SU-DHL-6 (cell line): ENCODE measurements around the gene LRRC46.
A peak's percentile ranks its signal among the peaks of the same experiment; 100 is the strongest.

ENCODE experiments used
- H2AFZ ChIP-seq: fragments of 200-600 bp; sonication (generic); 2 replicates; pipeline ENCODE4 v1.6.1; 2014; ENCODE audit warnings: low read depth, mild to moderate bottlenecking, moderate library complexity, mixed read lengths, antibody characterized with exemption, low read length; ENCODE audit not compliant: severe bottlenecking
- H3F3A ChIP-seq: fragments of 200-600 bp; shearing (Covaris generic); 2 replicates; pipeline ENCODE4 v1.6.0; 2016; ENCODE audit warnings: antibody characterized with exemption, mild to moderate bottlenecking; ENCODE audit not compliant: insufficient read depth
- H3K27ac ChIP-seq: fragments of 200-600 bp; sonication (generic); 2 replicates; pipeline ENCODE4 v1.5.1; 2016; ENCODE audit warnings: low read depth, mild to moderate bottlenecking, low read length, moderate library complexity, mixed read lengths
- H3K27me3 ChIP-seq: fragments of 200-600 bp; sonication (generic), shearing (Covaris generic); 2 replicates; pipeline ENCODE4 v1.6.0; 2014; ENCODE audit warnings: mild to moderate bottlenecking, low read length
- H3K36me3 ChIP-seq: fragments of 200-600 bp; sonication (generic); 2 replicates; pipeline ENCODE4 v1.6.1; 2014; ENCODE audit warnings: mild to moderate bottlenecking, low read length, mixed read lengths
- H3K4me2 ChIP-seq: fragments of 300-600, 200-600 bp; shearing (Covaris generic), sonication (generic); 2 replicates; pipeline ENCODE4 v1.6.0; 2014; ENCODE audit warnings: low read length, low read depth, mild to moderate bottlenecking; ENCODE audit not compliant: poor library complexity, severe bottlenecking
- H3K4me3 ChIP-seq: fragments of 200-600 bp; sonication (generic); 2 replicates; pipeline ENCODE4 v1.5.1; 2014; ENCODE audit warnings: antibody characterized with exemption, low read length, mild to moderate bottlenecking, mixed read lengths; ENCODE audit not compliant: insufficient read depth, poor library complexity, severe bottlenecking
- H3K79me2 ChIP-seq: fragments of 200-600 bp; sonication (generic); 2 replicates; pipeline ENCODE4 v1.6.1; 2014; ENCODE audit warnings: mild to moderate bottlenecking, low read length, moderate library complexity; ENCODE audit not compliant: insufficient read depth
- H3K9ac ChIP-seq: fragments of 200-600 bp; sonication (generic); 2 replicates; pipeline ENCODE4 v1.7.0; 2014; ENCODE audit warnings: mild to moderate bottlenecking, low read length
- H3K9me2 ChIP-seq: fragments of 200-600 bp; sonication (generic); replicated peaks from 2 replicates; pipeline ENCODE4 v1.6.1; 2014; ENCODE audit warnings: low read length; ENCODE audit not compliant: insufficient read depth
- H3K9me3 ChIP-seq: fragments of 200-600 bp; sonication (generic); 2 replicates; pipeline ENCODE4 v1.6.1; 2014; ENCODE audit warnings: low read length, mixed read lengths; ENCODE audit not compliant: insufficient read depth
- H4K20me1 ChIP-seq: fragments of 200-600 bp; sonication (generic); 2 replicates; pipeline ENCODE4 v1.6.1; 2014; ENCODE audit warnings: low read depth, mild to moderate bottlenecking, antibody characterized with exemption, low read length, moderate library complexity, mixed read lengths
- CTCF ChIP-seq: fragments of 200-600 bp; sonication (generic); IDR thresholded peaks from one replicate; pipeline ENCODE4 v1.5.1; 2017; ENCODE audit warnings: antibody characterized with exemption, mild to moderate bottlenecking, low read length, moderate library complexity; ENCODE audit not compliant: insufficient read depth, poor library complexity, severe bottlenecking
- EZH2phosphoT487 ChIP-seq: fragments of 200-600 bp; sonication (generic), shearing (Covaris generic); conservative IDR thresholded peaks from 2 replicates; pipeline ENCODE4 v1.6.1; 2018; ENCODE audit warnings: mild to moderate bottlenecking, antibody characterized with exemption, low read length, moderate library complexity, mixed read lengths

LRRC46 gene

GRCh38 chr17:47829870-47830269 lies 1.6 kb upstream of the LRRC46 start:
- no peaks in the 10 kb centered on the region for H3K9me2 ChIP-seq
- H3K4me2 ChIP-seq: peak overlapping the region; percentile 99
- peaks cover 14% of the 10 kb centered on the region for H3K79me2 ChIP-seq
- no peak overlapping the region for H3K27ac ChIP-seq
- H2AFZ ChIP-seq: no peak overlapping the region
- no peaks in the 10 kb centered on the region for H4K20me1 ChIP-seq
- no peak overlapping the region for H3K4me3 ChIP-seq
- H3F3A ChIP-seq: no peaks in the 10 kb centered on the region
- no peaks in the 10 kb centered on the region for H3K27me3 ChIP-seq
- no peaks in the 10 kb centered on the region for H3K9me3 ChIP-seq
- H3K9ac ChIP-seq: peak overlapping the region; percentile 78; the same call in 1 of the 2 replicates
- TF ChIP-seq EZH2phosphoT487 (no peak), CTCF (no peak)
- peaks cover 2% of the 10 kb centered on the region; the same call in 1 of the 2 replicates for H3K36me3 ChIP-seq

- Histone ChIP-seq H3K27me3 (no peaks in the 10 kb centered on the region), H3K36me3 (peaks cover 2% of the 10 kb centered on the region; the same call in 1 of the 2 replicates), H3K9me2 (no peaks in the 10 kb centered on the region), H4K20me1 (no peaks in the 10 kb centered on the region), H3K27ac (no peak overlapping the region), H3F3A (no peaks in the 10 kb centered on the region), H3K9ac (peak overlapping the region; percentile 78), H2AFZ (no peak overlapping the region), H3K4me2 (peak overlapping the region; percentile 99), H3K9me3 (no peaks in the 10 kb centered on the region), H3K4me3 (peak overlapping the region; percentile 82), H3K79me2 (peaks cover 14% of the 10 kb centered on the region)
- TF ChIP-seq EZH2phosphoT487: no peak
- TF ChIP-seq CTCF: no peak
Observed at GRCh38 chr17:47830396-47831002, 971 bp upstream of the LRRC46 start.

GRCh38 chr17:47831934-47832327 lies 461 bp downstream of the LRRC46 start:
- H3K4me2 ChIP-seq: peak overlapping the region; percentile 99
- peak overlapping the region; percentile 78 for H3K9ac ChIP-seq
- H3K9me2 ChIP-seq: no peaks in the 10 kb centered on the region
- H3K27me3 ChIP-seq: no peaks in the 10 kb centered on the region
- no peak for TF ChIP-seq CTCF
- TF ChIP-seq EZH2phosphoT487: no peak
- H3F3A ChIP-seq: no peaks in the 10 kb centered on the region
- no peaks in the 10 kb centered on the region for H3K9me3 ChIP-seq
- H3K79me2 ChIP-seq: peaks cover 14% of the 10 kb centered on the region
- peaks cover 2% of the 10 kb centered on the region; the same call in 1 of the 2 replicates for H3K36me3 ChIP-seq
- peak overlapping the region; percentile 82 for H3K4me3 ChIP-seq
- H2AFZ ChIP-seq: peak overlapping the region; percentile 83
- H3K27ac ChIP-seq: no peak overlapping the region
- H4K20me1 ChIP-seq: no peaks in the 10 kb centered on the region
